Activated T-cell treated with anti-CD3 and anti-CD28 coated beads, Interleukin-2, amount 50 U/mL, for 1 hour (primary cell): ENCODE results near the gene SLC27A5.
A peak's percentile ranks its signal among the peaks of the same experiment; 100 is the strongest.
"Not testable (repeated sequence)": the region's sequence is repeated elsewhere in the genome, so short reads cannot be mapped to it uniquely, and the experiment has no call there.

Source experiments
- DNase-seq: peaks from one replicate; pipeline ENCODE4 v3.0.0-alpha.2; 2020

The SLC27A5 gene

GRCh38 chr19:58521651-58522050 is 9.9 kb upstream of the SLC27A5 start:
- no peak for DNase-seq

- no peak for DNase-seq
Measured at GRCh38 chr19:58520257-58520599, 8.4 kb upstream of the SLC27A5 start.

GRCh38 chr19:58519355-58520256 is 7.8 kb upstream of the SLC27A5 start, which contains the start of gene ZBTB45:
Gene ZBTB45, minus strand, starts transcription at chr19:58519810. Its CDS starts 2,137 bp downstream, at chr19:58517673.
- peak; percentile 89 for DNase-seq

GRCh38 chr19:58519087-58519354 is 7.2 kb upstream of the SLC27A5 start:
- peak; percentile 62 for DNase-seq

GRCh38 chr19:58518256-58519086 is 6.7 kb upstream of the SLC27A5 start:
- DNase-seq, result no peak

GRCh38 chr19:58516964-58517833 is 5.4 kb upstream of the SLC27A5 start:
- DNase-seq, result no peak

GRCh38 chr19:58516246-58516836 is 4.5 kb upstream of the SLC27A5 start:
- DNase-seq, result no peak

- no peak for DNase-seq
Measured at GRCh38 chr19:58515259-58515658, 3.5 kb upstream of the SLC27A5 start.

- no peak for DNase-seq
Measured at GRCh38 chr19:58514564-58515022, 2.8 kb upstream of the SLC27A5 start.

GRCh38 chr19:58513694-58514563 is 2.1 kb upstream of the SLC27A5 start:
- DNase-seq, result peak; percentile 94

GRCh38 chr19:58513213-58513693 is 1.5 kb upstream of the SLC27A5 start:
- DNase-seq, result no peak

GRCh38 chr19:58510084-58510862 is 1.5 kb downstream of the SLC27A5 start:
- DNase-seq, result no peak

GRCh38 chr19:58509731-58510083 is 2.1 kb downstream of the SLC27A5 start:
- no peak for DNase-seq

GRCh38 chr19:58507602-58508223 is 4.1 kb downstream of the SLC27A5 start:
- not testable (repeated sequence) for DNase-seq

- no peak for DNase-seq
Measured at GRCh38 chr19:58500242-58500641, 11.6 kb downstream of the SLC27A5 start.

- peak; percentile 94 for DNase-seq
Measured at GRCh38 chr19:58499021-58499927, 12.5 kb downstream of the SLC27A5 start.

- no peak for DNase-seq
Measured at GRCh38 chr19:58498316-58499020, 13.3 kb downstream of the SLC27A5 start.

- DNase-seq, result no peak
Measured at GRCh38 chr19:58497634-58498170, 14.1 kb downstream of the SLC27A5 start.
